ENCODE measurements around the gene SAAL1. TPM values are rescaled to one million over a fixed set of nuclear protein-coding genes. Genes with fewer than 3 reads are reported as not detected.

Gene SAAL1
- total RNA-seq, 3 donors from 2014 or later (not counting 1 experiment from before 2014, with no cell fraction given): 27.8 to 32.7 (median 29.5) TPM

GRCh38 chr11:18056561-18057181 is 49.2 kb downstream of the SAAL1 start:
- H3K4me1 ChIP-seq (ENCODE audit: control insufficient read depth, insufficient read depth, low read length): no peaks in the 10 kb centered on the region
- no peak for ATAC-seq

GRCh38 chr11:18054511-18055103 is 51.3 kb downstream of the SAAL1 start:
- no peak for ATAC-seq
- no peaks in the 10 kb centered on the region for H3K4me1 Mint-ChIP-seq
- peaks cover 0 to 3% of the 10 kb centered on the region in 2 donors for H3K27me3 Mint-ChIP-seq (ENCODE audit: low read depth in 2 of 2)
- whole genome bisulfite sequencing (ENCODE audit: insufficient coverage): 97% methylated on average over 10 of the region's 10 CpGs
- H3K36me3 Mint-ChIP-seq: no peaks in the 10 kb centered on the region
- Histone ChIP-seq H3K36me3 (ENCODE audit: control insufficient read depth, insufficient read depth, low read length) (no peaks in the 10 kb centered on the region), H3K4me3 (ENCODE audit: low read length) (no peak overlapping the region), H3K27ac (ENCODE audit: low read length) (no peak overlapping the region), H3K27me3 (ENCODE audit: control insufficient read depth, insufficient read depth, low read length) (no peaks in the 10 kb centered on the region), H3K4me1 (ENCODE audit: control insufficient read depth, insufficient read depth, low read length) (no peaks in the 10 kb centered on the region), H3K9me3 (ENCODE audit: control insufficient read depth, insufficient read depth, low read length) (no peaks in the 10 kb centered on the region)
- H3K9me3 Mint-ChIP-seq: no peaks in the 10 kb centered on the region
- no peak overlapping the region for H3K27ac Mint-ChIP-seq
- TF ChIP-seq CTCF (IDR thresholded peaks at IDR 0.05): no peak
- intact Hi-C loops (cut with micrococcal nuclease): no loop called here
- H3K4me3 Mint-ChIP-seq: no peak overlapping the region
- DNase-seq: no peak

More at GRCh38 chr11:18056561-18057181, 49.2 kb downstream of the SAAL1 start:
- intact Hi-C loops (cut with micrococcal nuclease): no loop called here
- Histone ChIP-seq H3K9me3 (ENCODE audit: control insufficient read depth, insufficient read depth, low read length) (no peaks in the 10 kb centered on the region), H3K4me3 (ENCODE audit: low read length) (no peak overlapping the region), H3K27ac (ENCODE audit: low read length) (no peak overlapping the region), H3K36me3 (ENCODE audit: control insufficient read depth, insufficient read depth, low read length) (no peaks in the 10 kb centered on the region), H3K27me3 (ENCODE audit: control insufficient read depth, insufficient read depth, low read length) (no peaks in the 10 kb centered on the region)
- H3K9me3 Mint-ChIP-seq: no peaks in the 10 kb centered on the region
- no peak overlapping the region for H3K4me3 Mint-ChIP-seq
- no peaks in the 10 kb centered on the region for H3K36me3 Mint-ChIP-seq
- no peak for DNase-seq
- no peaks in the 10 kb centered on the region for H3K4me1 Mint-ChIP-seq
- H3K27me3 Mint-ChIP-seq (ENCODE audit: low read depth in 2 of 2): peaks cover 0 to 3% of the 10 kb centered on the region in 2 donors
- TF ChIP-seq CTCF (IDR thresholded peaks at IDR 0.05): no peak
- H3K27ac Mint-ChIP-seq: no peak overlapping the region
- 83% methylated on average over 1 of the region's 1 CpG for WGBS (ENCODE audit: insufficient coverage)

- no peak for TF ChIP-seq CTCF (IDR thresholded peaks at IDR 0.05)
- H3K36me3 ChIP-seq (ENCODE audit: control insufficient read depth, insufficient read depth, low read length): no peaks in the 10 kb centered on the region
- intact Hi-C loops (cut with micrococcal nuclease): no loop called here
- DNase-seq: no peak
- H3K9me3 ChIP-seq (ENCODE audit: control insufficient read depth, insufficient read depth, low read length): no peaks in the 10 kb centered on the region
- Mint-ChIP-seq H3K9me3 (no peaks in the 10 kb centered on the region), H3K27me3 (ENCODE audit: low read depth in 2 of 2) (peaks cover 16 to 25% of the 10 kb centered on the region in 2 donors), H3K4me3 (no peak overlapping the region), H3K27ac (no peak overlapping the region), H3K36me3 (peaks cover 14% of the 10 kb centered on the region), H3K4me1 (no peaks in the 10 kb centered on the region)
- no peak overlapping the region for H3K4me3 ChIP-seq (ENCODE audit: low read length)
- 11% methylated on average over 1 of the region's 2 CpGs for whole genome bisulfite sequencing (ENCODE audit: insufficient coverage)
- H3K4me1 ChIP-seq (ENCODE audit: control insufficient read depth, insufficient read depth, low read length): no peaks in the 10 kb centered on the region
- no peak overlapping the region for H3K27ac ChIP-seq (ENCODE audit: low read length)
- H3K27me3 ChIP-seq (ENCODE audit: control insufficient read depth, insufficient read depth, low read length): peaks cover 8% of the 10 kb centered on the region
- no peak for ATAC-seq
These were observed 55.0 kb downstream of the SAAL1 start for GRCh38 chr11:18050848-18051247.

Data from natural killer cell (primary cell).